ENCODE data around the gene CLMN.

The CLMN gene

GRCh38 chr14:95345032-95345431 is 25.3 kb upstream of the CLMN start:
- DNase-seq (ENCODE audit: low read depth): no peak
- TF ChIP-seq, protein P1, sequence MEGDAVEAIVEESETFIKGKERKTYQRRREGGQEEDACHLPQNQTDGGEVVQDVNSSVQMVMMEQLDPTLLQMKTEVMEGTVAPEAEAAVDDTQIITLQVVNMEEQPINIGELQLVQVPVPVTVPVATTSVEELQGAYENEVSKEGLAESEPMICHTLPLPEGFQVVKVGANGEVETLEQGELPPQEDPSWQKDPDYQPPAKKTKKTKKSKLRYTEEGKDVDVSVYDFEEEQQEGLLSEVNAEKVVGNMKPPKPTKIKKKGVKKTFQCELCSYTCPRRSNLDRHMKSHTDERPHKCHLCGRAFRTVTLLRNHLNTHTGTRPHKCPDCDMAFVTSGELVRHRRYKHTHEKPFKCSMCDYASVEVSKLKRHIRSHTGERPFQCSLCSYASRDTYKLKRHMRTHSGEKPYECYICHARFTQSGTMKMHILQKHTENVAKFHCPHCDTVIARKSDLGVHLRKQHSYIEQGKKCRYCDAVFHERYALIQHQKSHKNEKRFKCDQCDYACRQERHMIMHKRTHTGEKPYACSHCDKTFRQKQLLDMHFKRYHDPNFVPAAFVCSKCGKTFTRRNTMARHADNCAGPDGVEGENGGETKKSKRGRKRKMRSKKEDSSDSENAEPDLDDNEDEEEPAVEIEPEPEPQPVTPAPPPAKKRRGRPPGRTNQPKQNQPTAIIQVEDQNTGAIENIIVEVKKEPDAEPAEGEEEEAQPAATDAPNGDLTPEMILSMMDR (IDR thresholded peaks at IDR 0.05; ENCODE audit: insufficient read depth, low read depth, low read length, missing control alignments): no peak
- H3K4me3 ChIP-seq (ENCODE audit: low read depth, low read length): no peak overlapping the region

- H3K4me3 ChIP-seq (ENCODE audit: low read depth, low read length): no peak overlapping the region
- DNase-seq (ENCODE audit: low read depth): no peak
- TF ChIP-seq, protein P1 (IDR thresholded peaks at IDR 0.05; ENCODE audit: insufficient read depth, low read depth, low read length, missing control alignments): no peak
Observed at GRCh38 chr14:95344536-95344935, 24.8 kb upstream of the CLMN start.

DNA sequence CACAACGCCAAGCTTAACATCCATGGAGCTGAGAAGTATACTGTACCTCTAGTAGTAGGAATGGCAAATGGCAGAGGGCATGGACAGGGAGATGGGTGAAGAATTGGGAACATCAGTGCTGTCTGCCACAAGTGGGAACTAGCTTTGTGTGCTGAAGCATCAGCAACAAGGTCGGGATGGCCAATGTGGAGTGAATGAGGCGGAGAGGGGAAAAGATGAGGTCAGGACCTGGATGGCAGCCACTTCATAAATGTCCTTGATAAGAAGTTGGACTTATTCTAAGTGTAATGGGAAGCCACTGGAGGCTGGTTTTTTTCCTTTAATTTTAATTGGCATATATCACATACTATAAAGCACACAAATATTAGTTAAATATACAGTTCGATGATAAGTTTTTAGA is 21.9 kb upstream of the CLMN start:
- DNase-seq (ENCODE audit: low read depth): no peak
- H3K4me3 ChIP-seq (ENCODE audit: low read depth, low read length): no peak overlapping the region
- TF ChIP-seq, protein P1 (IDR thresholded peaks at IDR 0.05; ENCODE audit: insufficient read depth, low read depth, low read length, missing control alignments): no peak

- no peak overlapping the region for H3K4me3 ChIP-seq (ENCODE audit: low read depth, low read length)
- no peak for DNase-seq (ENCODE audit: low read depth)
- TF ChIP-seq, protein P1 (IDR thresholded peaks at IDR 0.05; ENCODE audit: insufficient read depth, low read depth, low read length, missing control alignments): no peak
Observed at GRCh38 chr14:95341115-95341514, 21.4 kb upstream of the CLMN start.

- H3K4me3 ChIP-seq (ENCODE audit: low read depth, low read length): no peak overlapping the region
- TF ChIP-seq, protein P1 (IDR thresholded peaks at IDR 0.05; ENCODE audit: insufficient read depth, low read depth, low read length, missing control alignments): no peak
- no peak for DNase-seq (ENCODE audit: low read depth)
Observed at GRCh38 chr14:95340201-95340697, 20.5 kb upstream of the CLMN start.

- TF ChIP-seq, protein P1 (IDR thresholded peaks at IDR 0.05; ENCODE audit: insufficient read depth, low read depth, low read length, missing control alignments): no peak
- DNase-seq (ENCODE audit: low read depth): no peak
- no peak overlapping the region for H3K4me3 ChIP-seq (ENCODE audit: low read depth, low read length)
Observed at GRCh38 chr14:95339301-95339865, 19.7 kb upstream of the CLMN start.

- TF ChIP-seq, protein P1 (IDR thresholded peaks at IDR 0.05; ENCODE audit: insufficient read depth, low read depth, low read length, missing control alignments): no peak
Observed at GRCh38 chr14:95338436-95338835, 18.7 kb upstream of the CLMN start.

More at GRCh38 chr14:95338436-95338835, 18.7 kb upstream of the CLMN start:
- no peak overlapping the region for H3K4me3 ChIP-seq (ENCODE audit: low read depth, low read length)
- no peak for DNase-seq (ENCODE audit: low read depth)
